HEK293T (cell line): ENCODE results near the gene KCTD13.

Experiments used
- ARNT ChIP-seq: fragments of 450-650 bp; IDR thresholded peaks from 2 replicates; pipeline ENCODE4 v1.6.1; 2017; ENCODE audit warnings: mild to moderate bottlenecking
- BHLHE40 ChIP-seq: fragments of 450-650 bp; IDR thresholded peaks from 2 replicates; pipeline ENCODE4 v1.6.1; 2016; ENCODE audit warnings: mild to moderate bottlenecking, moderate library complexity, borderline replicate concordance
- CTBP1 ChIP-seq: fragments of 450-650 bp; IDR thresholded peaks from 2 replicates; pipeline ENCODE4 v1.6.1; 2016; ENCODE audit warnings: borderline replicate concordance
- ELF4 ChIP-seq: fragments of 450-650 bp; IDR thresholded peaks from 2 replicates; pipeline ENCODE4 v1.6.1; 2017; ENCODE audit warnings: antibody characterized with exemption
- FOXA1 ChIP-seq: fragments of 450-650 bp; IDR thresholded peaks from 2 replicates; pipeline ENCODE4 v1.6.1; 2016; ENCODE audit warnings: mild to moderate bottlenecking
- FOXM1 ChIP-seq: fragments of 450-650 bp; IDR thresholded peaks from 2 replicates; pipeline ENCODE4 v1.6.1; 2017; ENCODE audit warnings: mild to moderate bottlenecking, borderline replicate concordance
- SP1 ChIP-seq: fragments of 450-650 bp; IDR thresholded peaks from 2 replicates; pipeline ENCODE4 v1.6.1; 2017
- SUZ12 ChIP-seq: fragments of 450-650 bp; IDR thresholded peaks from 2 replicates; pipeline ENCODE4 v1.6.1; 2016; ENCODE audit warnings: mild to moderate bottlenecking

DNA sequence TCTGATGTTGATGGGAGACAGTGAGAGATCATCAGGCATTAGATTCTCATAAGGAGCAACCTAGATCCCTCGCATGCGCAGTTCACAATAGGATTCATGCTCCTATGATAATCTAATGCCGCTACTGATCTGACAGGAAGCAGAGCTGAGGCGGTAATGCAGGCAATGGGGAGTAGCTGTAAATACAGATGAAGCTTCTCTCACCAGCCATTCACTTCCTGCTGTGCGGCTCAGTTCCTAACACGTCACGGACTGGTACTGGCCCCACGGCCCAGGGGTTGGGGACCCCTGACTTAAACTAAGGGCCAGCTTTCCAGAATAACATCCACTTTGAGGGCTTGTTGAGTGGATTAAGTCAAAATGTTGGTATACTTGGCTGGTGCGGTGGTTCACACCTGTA lies 33.3 kb upstream of the KCTD13 start:
- TF ChIP-seq FOXA1 (no peak), FOXM1 (no peak), SUZ12 (no peak), CTBP1 (no peak), ELF4 (no peak), SP1 (no peak), ARNT (no peak), BHLHE40 (no peak)
